Liver (tissue), 9 donors: ENCODE data around the gene CALML3. TPM values are rescaled to one million over a fixed set of nuclear protein-coding genes. Genes with fewer than 3 reads are reported as not detected.

ENCODE experiments used
- DNase-seq: peaks from one replicate; pipeline ENCODE4 v3.0.0-alpha.2; 2017; ENCODE audit warnings: low spot score
- H3K27ac ChIP-seq, 2 donors: one replicate each; pipeline ENCODE4 v1.7.0; 2013; ENCODE audit warnings: inconsistent platforms in 2 of 2, low read length in 2 of 2, control low read depth in 1 of 2, low read depth in 1 of 2, mild to moderate bottlenecking in 1 of 2
- H3K27me3 ChIP-seq, 4 donors: one replicate each; pipeline versions ENCODE4 v1.6.1 to v1.7.0; 2013; ENCODE audit warnings: low read length in 3 of 4, inconsistent platforms in 1 of 4, mild to moderate bottlenecking in 1 of 4, moderate library complexity in 1 of 4; ENCODE audit not compliant: control insufficient read depth in 4 of 4, insufficient read depth in 4 of 4
- H3K36me3 ChIP-seq, 4 donors: one replicate each; pipeline versions ENCODE4 v1.6.1 to v1.7.0; 2013; ENCODE audit warnings: low read length in 3 of 4, mild to moderate bottlenecking in 3 of 4, low read depth in 1 of 4, moderate library complexity in 1 of 4; ENCODE audit not compliant: control insufficient read depth in 4 of 4, insufficient read depth in 3 of 4
- H3K4me1 ChIP-seq, 4 donors: one replicate each; pipeline versions ENCODE4 v1.6.1 to v1.7.0; 2013; ENCODE audit warnings: low read length in 3 of 4, mild to moderate bottlenecking in 3 of 4, moderate library complexity in 1 of 4; ENCODE audit not compliant: control insufficient read depth in 4 of 4, insufficient read depth in 4 of 4
- H3K4me3 ChIP-seq, 3 donors: one replicate each; pipeline versions ENCODE4 v1.6.1 to v1.7.0; 2013; ENCODE audit warnings: low read length in 3 of 3, control low read depth in 1 of 3, low read depth in 1 of 3, mild to moderate bottlenecking in 1 of 3
- H3K9ac ChIP-seq, 2 donors: one replicate each; pipeline ENCODE4 v1.7.0; 2013; ENCODE audit warnings: low read length in 2 of 2, mild to moderate bottlenecking in 2 of 2, moderate library complexity in 2 of 2, control low read depth in 1 of 2, low read depth in 1 of 2
- H3K9me3 ChIP-seq, 4 donors: one replicate each; pipeline versions ENCODE4 v1.6.1 to v1.7.0; 2013; ENCODE audit warnings: low read length in 3 of 4; ENCODE audit not compliant: control insufficient read depth in 4 of 4
- FOXA1 ChIP-seq: IDR thresholded peaks from 2 replicates; pipeline ENCODE4 v1.6.1; 2016; ENCODE audit warnings: antibody characterized with exemption
- FOXA2 ChIP-seq: IDR thresholded peaks from 2 replicates; pipeline ENCODE4 v1.6.1; 2016; ENCODE audit warnings: antibody characterized with exemption
- GABPA ChIP-seq, 2 donors: IDR thresholded peaks in 1 of 2; conservative IDR thresholded peaks in 1 of 2; 2 replicates each; pipeline ENCODE4 v1.6.1; 2016; ENCODE audit warnings: antibody characterized with exemption in 2 of 2, mild to moderate bottlenecking in 1 of 2, moderate library complexity in 1 of 2
- HNF4A ChIP-seq, 2 donors: conservative IDR thresholded peaks; 2 replicates each; pipeline ENCODE4 v1.6.1; 2016; ENCODE audit warnings: antibody characterized with exemption in 2 of 2, mild to moderate bottlenecking in 2 of 2
- HNF4G ChIP-seq: IDR thresholded peaks from 2 replicates; pipeline ENCODE4 v1.6.1; 2016; ENCODE audit warnings: antibody characterized with exemption
- JUND ChIP-seq, 2 donors: IDR thresholded peaks; 2 replicates each; pipeline ENCODE4 v1.6.1; 2016; ENCODE audit warnings: antibody characterized with exemption in 2 of 2
- NR2F2 ChIP-seq: IDR thresholded peaks from 2 replicates; pipeline ENCODE4 v1.6.1; 2016; ENCODE audit warnings: antibody characterized with exemption
- RAD21 ChIP-seq, 2 donors: IDR thresholded peaks; 2 replicates each; pipeline ENCODE4 v1.6.1; 2016; ENCODE audit warnings: antibody characterized with exemption in 2 of 2, mild to moderate bottlenecking in 2 of 2
- SP1 ChIP-seq: IDR thresholded peaks from 2 replicates; pipeline ENCODE4 v1.6.1; 2018; ENCODE audit warnings: antibody characterized with exemption, mild to moderate bottlenecking
- TAF1 ChIP-seq: conservative IDR thresholded peaks from 2 replicates; pipeline ENCODE4 v1.6.1; 2016; ENCODE audit warnings: antibody characterized with exemption, mild to moderate bottlenecking
- YY1 ChIP-seq: IDR thresholded peaks from 2 replicates; pipeline ENCODE4 v1.6.1; 2016; ENCODE audit warnings: antibody characterized with exemption, mild to moderate bottlenecking
- WGBS: extraction: QIAGEN DNeasy Blood & Tissue Kit; methylation state at CpG from one replicate; pipeline ENCODE4 v1.1.7; 2013; 5-methylcytosine and 5-hydroxymethylcytosine counted together
- polyA plus RNA-seq, 2 donors: library from polyadenylated mRNA; stranded (reverse) in 1 of 2; unstranded in 1 of 2; fragments of 200-250 nt in 1 of 2; fragments of >200 nt in 1 of 2; fragmentation: Nextera tagmentation in 1 of 2; extraction: Ambion mirVana in 1 of 2; gene quantifications; one replicate each; pipeline versions ENCODE4 v1.2.1 to v1.2.3, GENCODE V29; 2013 to 2015
- total RNA-seq, 2 donors: library from RNA; depleted of rRNA; stranded (reverse); fragments of >200 nt; gene quantifications; one replicate each; pipeline ENCODE4 v1.2.3, GENCODE V29; 2014
- TF ChIP-seq, protein P1 (sequence below): IDR thresholded peaks from 2 replicates; pipeline ENCODE4 v1.6.1; 2016; ENCODE audit warnings: antibody characterized with exemption
- TF ChIP-seq, protein P2 (sequence below): IDR thresholded peaks from 2 replicates; pipeline ENCODE4 v1.6.1; 2016; ENCODE audit warnings: antibody characterized with exemption, mild to moderate bottlenecking
- TF ChIP-seq, protein P3 (sequence below): fragments of 150-350 bp; IDR thresholded peaks from 2 replicates; pipeline ENCODE4 v1.5.1; 2017; ENCODE audit warnings: improper control_type of control experiment, low read depth, low read length; ENCODE audit not compliant: missing input control
- TF ChIP-seq, protein P4 (sequence below): IDR thresholded peaks from 2 replicates; pipeline ENCODE4 v1.6.1; 2016; ENCODE audit warnings: antibody characterized with exemption
- donor health status: healthy.
- donor health status: healthy.
- donor health status: healthy.
- donor health status: healthy.
- donor health status: healthy.

Gene CALML3
- total and polyA plus RNA-seq, 4 donors, result not detected

DNA sequence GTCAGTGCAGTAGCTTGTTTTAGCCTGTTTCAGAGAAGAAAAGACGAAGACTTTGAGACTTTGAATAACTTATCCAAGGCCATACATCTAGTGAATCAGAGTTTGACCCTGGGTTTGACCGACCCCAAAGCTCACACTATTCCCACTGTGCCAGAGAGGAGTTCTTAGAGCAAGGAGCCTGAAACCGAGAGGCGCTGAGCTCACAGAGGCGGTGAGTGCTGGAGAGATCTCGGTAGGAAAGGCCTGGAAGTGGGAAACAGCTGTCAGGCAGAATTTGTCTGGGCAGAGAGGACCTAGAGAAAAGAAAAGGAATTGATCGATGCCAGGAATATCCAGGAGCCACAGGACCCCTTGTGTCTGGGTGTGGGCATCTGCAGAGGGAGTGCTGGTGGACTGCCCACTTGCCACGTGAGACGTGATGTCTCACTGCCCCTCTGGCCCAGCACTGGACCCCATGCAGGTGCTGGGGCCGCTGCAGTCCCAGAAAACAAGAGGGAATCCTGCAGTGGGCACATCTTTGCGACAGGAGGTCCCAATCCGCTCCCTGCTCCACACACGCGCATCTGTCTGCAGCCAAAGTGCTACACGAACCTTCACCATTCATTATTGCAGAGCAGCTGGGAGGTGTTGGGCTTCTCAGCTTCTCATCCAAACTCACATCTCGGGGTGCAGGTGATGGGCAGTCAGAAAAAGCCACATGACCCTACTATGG, 6.2 kb downstream of the CALML3 start:
- Histone ChIP-seq H3K36me3 (no peaks in the 10 kb centered on the region), H3K27ac (no peak overlapping the region), H3K4me1 (peaks cover 12 to 44% (median 35%) of the 10 kb centered on the region in 4 donors), H3K9me3 (no peaks in the 10 kb centered on the region), H3K9ac (no peak overlapping the region), H3K4me3 (no peak overlapping the region), H3K27me3 (no peaks in the 10 kb centered on the region)
- WGBS, result 95% methylated on average over 16 of the region's 16 CpGs
- no peak for DNase-seq
- TF ChIP-seq, protein P1, sequence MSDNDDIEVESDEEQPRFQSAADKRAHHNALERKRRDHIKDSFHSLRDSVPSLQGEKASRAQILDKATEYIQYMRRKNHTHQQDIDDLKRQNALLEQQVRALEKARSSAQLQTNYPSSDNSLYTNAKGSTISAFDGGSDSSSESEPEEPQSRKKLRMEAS, result no peak
- TF ChIP-seq HNF4G (no peak), SP1 (no peak), FOXA1 (no peak), JUND (IDR thresholded peaks at IDR 0.05) (no peak)
- TF ChIP-seq, protein P2, sequence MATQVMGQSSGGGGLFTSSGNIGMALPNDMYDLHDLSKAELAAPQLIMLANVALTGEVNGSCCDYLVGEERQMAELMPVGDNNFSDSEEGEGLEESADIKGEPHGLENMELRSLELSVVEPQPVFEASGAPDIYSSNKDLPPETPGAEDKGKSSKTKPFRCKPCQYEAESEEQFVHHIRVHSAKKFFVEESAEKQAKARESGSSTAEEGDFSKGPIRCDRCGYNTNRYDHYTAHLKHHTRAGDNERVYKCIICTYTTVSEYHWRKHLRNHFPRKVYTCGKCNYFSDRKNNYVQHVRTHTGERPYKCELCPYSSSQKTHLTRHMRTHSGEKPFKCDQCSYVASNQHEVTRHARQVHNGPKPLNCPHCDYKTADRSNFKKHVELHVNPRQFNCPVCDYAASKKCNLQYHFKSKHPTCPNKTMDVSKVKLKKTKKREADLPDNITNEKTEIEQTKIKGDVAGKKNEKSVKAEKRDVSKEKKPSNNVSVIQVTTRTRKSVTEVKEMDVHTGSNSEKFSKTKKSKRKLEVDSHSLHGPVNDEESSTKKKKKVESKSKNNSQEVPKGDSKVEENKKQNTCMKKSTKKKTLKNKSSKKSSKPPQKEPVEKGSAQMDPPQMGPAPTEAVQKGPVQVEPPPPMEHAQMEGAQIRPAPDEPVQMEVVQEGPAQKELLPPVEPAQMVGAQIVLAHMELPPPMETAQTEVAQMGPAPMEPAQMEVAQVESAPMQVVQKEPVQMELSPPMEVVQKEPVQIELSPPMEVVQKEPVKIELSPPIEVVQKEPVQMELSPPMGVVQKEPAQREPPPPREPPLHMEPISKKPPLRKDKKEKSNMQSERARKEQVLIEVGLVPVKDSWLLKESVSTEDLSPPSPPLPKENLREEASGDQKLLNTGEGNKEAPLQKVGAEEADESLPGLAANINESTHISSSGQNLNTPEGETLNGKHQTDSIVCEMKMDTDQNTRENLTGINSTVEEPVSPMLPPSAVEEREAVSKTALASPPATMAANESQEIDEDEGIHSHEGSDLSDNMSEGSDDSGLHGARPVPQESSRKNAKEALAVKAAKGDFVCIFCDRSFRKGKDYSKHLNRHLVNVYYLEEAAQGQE, result no peak

DNA sequence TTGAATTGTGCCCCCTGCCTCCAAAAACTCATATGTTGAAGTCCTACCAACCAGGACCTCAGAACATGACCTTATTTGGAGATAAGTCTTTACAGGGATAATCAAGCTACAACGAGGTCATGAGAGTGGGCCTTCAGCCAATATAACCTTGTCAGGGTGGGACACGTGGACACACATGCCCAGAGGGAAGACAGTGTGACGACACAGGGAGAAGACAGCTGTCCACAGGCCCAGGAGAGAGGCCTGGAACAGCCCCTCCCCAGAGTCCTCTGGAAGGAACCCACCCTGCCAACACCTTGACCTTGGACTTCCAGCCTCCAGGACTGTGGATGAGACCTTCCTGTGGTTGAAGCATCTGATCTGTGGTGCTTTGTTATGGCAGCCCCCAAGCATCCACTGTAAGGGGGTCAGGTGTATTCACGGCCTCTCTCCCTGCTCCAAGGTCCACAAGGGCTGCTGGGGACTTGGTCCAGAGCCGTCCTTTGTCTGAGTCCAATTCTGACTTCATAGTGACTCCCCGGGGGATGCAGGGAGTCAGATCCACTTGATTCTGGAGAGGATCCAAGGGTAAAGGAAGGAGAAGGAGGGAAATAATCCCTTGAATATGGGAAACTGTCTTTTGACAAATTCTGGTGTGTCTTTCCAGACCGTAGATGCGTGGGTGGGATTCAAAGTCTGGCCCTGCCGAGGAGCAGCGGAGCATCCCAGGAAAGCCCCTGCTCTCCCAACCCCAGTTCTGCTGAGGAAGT, 7.0 kb downstream of the CALML3 start:
- peaks cover 12 to 44% (median 35%) of the 10 kb centered on the region in 4 donors for H3K4me1 ChIP-seq
- H3K4me3 ChIP-seq, result no peak overlapping the region
- no peaks in the 10 kb centered on the region for H3K36me3 ChIP-seq
- no peaks in the 10 kb centered on the region for H3K27me3 ChIP-seq
- WGBS, result 84% methylated on average over 10 of the region's 10 CpGs
- H3K9me3 ChIP-seq, result no peaks in the 10 kb centered on the region
- no peak overlapping the region for H3K9ac ChIP-seq
- no peak overlapping the region for H3K27ac ChIP-seq
- no peak for DNase-seq
- TF ChIP-seq NR2F2, result no peak
- TF ChIP-seq, protein P1, result no peak
- TF ChIP-seq, protein P3, sequence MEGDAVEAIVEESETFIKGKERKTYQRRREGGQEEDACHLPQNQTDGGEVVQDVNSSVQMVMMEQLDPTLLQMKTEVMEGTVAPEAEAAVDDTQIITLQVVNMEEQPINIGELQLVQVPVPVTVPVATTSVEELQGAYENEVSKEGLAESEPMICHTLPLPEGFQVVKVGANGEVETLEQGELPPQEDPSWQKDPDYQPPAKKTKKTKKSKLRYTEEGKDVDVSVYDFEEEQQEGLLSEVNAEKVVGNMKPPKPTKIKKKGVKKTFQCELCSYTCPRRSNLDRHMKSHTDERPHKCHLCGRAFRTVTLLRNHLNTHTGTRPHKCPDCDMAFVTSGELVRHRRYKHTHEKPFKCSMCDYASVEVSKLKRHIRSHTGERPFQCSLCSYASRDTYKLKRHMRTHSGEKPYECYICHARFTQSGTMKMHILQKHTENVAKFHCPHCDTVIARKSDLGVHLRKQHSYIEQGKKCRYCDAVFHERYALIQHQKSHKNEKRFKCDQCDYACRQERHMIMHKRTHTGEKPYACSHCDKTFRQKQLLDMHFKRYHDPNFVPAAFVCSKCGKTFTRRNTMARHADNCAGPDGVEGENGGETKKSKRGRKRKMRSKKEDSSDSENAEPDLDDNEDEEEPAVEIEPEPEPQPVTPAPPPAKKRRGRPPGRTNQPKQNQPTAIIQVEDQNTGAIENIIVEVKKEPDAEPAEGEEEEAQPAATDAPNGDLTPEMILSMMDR, result no peak
- no peak for TF ChIP-seq JUND (IDR thresholded peaks at IDR 0.05)

DNA sequence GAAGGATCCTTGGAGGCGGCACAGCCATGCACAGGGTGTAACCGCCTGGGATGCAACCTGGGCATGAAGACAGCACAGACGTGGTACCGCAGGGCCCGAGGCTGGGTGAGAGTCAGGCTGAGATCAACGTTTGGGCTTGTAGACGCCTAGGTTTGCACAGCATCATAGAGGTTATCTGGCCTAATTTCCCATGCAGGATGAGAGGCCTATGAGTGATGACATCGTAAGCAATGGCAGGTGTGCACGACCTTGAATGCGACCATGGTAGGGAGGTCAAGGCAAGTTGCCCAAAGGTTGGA, 7.5 kb downstream of the CALML3 start:
- no peaks in the 10 kb centered on the region for H3K36me3 ChIP-seq
- no peak overlapping the region for H3K27ac ChIP-seq
- no peak for DNase-seq
- no peak overlapping the region for H3K9ac ChIP-seq
- no peaks in the 10 kb centered on the region for H3K27me3 ChIP-seq
- WGBS, result 94% methylated on average over 10 of the region's 10 CpGs
- H3K9me3 ChIP-seq, result no peaks in the 10 kb centered on the region
- peaks cover 12 to 44% (median 34%) of the 10 kb centered on the region in 4 donors for H3K4me1 ChIP-seq
- H3K4me3 ChIP-seq, result no peak overlapping the region
- TF ChIP-seq FOXA2 (no peak), FOXA1 (no peak), HNF4A (conservative IDR thresholded peaks at IDR 0.05) (no peak), NR2F2 (no peak), GABPA (IDR thresholded peaks at IDR 0.05 in 1 of 2, conservative IDR thresholded peaks at IDR 0.05 in 1 of 2) (no peak), RAD21 (IDR thresholded peaks at IDR 0.05) (no peak), JUND (IDR thresholded peaks at IDR 0.05) (no peak), TAF1 (no peak), SP1 (no peak), YY1 (no peak)
- TF ChIP-seq, protein P2, result no peak
- TF ChIP-seq, protein P4, sequence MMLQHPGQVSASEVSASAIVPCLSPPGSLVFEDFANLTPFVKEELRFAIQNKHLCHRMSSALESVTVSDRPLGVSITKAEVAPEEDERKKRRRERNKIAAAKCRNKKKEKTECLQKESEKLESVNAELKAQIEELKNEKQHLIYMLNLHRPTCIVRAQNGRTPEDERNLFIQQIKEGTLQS, result no peak
- TF ChIP-seq, protein P1, result no peak
